ENCODE results near the gene TOMM7. TPM values are rescaled to one million over a fixed set of nuclear protein-coding genes. Genes with fewer than 3 reads are reported as not detected.
"Not testable (repeated sequence)": the region's sequence is repeated elsewhere in the genome, so short reads cannot be mapped to it uniquely, and the experiment has no call there.

The TOMM7 gene
- total RNA-seq, 1 donor from 2014 or later: 82.3 TPM

DNA sequence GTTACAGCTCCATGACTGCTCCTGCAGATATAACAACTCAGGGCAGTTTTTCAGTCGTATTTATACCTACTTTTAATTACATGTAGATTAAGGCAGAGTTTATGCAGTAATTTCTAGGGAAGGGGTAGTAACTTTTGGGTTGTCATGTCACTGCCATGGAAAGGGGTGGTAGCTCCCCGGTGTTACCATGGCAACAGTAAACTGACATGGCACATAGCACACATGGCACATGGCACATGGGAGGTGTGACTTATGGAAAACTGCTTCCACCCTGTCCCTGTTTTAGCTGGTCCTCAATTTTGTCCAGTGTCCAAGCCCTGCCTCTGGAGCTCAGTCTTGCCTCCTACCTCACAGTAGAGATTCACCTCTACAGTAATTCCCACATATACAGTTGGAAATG is 3.9 kb upstream of the TOMM7 start:
- DNase-seq (ENCODE audit: extremely low read depth, low read depth, low spot score): no peak

DNA sequence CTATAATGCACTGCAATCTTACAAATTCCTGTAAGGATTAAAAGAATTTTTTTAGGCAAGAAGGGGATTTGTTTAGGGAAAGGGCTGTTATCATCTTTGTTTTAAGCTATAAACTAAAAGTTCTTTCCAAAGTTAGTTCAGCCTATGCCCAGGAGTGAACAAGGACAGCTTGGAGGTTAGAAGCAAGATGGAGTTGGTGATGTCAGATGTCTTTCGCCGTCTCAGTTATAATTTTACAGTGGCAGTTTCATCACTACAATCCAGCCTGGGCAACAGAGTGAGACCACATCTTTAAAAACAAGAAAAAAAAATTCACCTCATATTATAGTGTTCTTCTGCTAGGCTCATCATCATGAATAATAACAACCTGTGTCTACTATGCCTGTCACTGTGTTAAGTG is 2.1 kb upstream of the TOMM7 start:
- no peak for DNase-seq (ENCODE audit: extremely low read depth, low read depth, low spot score)

GRCh38 chr7:22823142-22823497 is 471 bp upstream of the TOMM7 start:
- no peak for DNase-seq (ENCODE audit: extremely low read depth, low read depth, low spot score)

DNA sequence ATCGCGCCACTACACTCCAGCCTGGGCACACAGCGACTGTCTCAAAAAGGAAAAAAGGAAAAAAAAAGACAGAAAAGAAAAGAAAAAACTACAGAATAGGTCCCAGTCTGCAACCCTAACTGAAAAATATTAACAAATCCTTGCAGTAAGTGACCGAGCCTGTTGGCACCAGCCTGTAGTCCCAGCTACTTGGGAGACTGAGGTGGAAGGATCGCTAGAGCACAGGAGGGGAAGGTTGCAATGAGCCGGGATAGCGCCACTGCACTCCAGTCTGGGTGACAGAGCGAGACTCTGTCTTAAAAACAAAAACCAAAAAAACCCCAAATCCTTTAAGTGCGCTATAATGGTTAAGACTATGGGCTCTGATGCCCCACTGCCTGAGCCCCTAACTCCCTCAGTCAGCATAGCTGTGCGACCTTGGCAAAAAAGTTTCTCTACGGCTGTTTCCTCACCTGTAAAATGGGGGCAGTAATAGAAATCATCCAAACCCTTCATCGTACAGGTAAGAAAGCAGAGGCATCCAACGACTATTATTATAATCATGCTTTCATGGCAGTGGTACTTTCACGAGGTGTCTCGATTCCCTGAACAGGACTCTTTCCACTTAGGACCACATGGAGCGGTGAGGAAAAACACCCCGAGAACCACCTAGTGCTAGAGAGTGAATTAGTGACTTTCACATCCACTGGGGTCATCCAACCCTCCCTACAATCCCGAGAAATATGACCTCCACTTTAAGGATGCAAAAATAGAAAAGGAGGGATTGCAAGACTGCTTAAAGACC is 755 bp downstream of the TOMM7 start:
- no peak for DNase-seq (ENCODE audit: extremely low read depth, low read depth, low spot score)

GRCh38 chr7:22819476-22819875 is 3.2 kb downstream of the TOMM7 start:
- no peak for DNase-seq (ENCODE audit: extremely low read depth, low read depth, low spot score)

GRCh38 chr7:22814261-22815208 is 8.1 kb downstream of the TOMM7 start:
- DNase-seq (ENCODE audit: extremely low read depth, low read depth, low spot score): no peak

DNA sequence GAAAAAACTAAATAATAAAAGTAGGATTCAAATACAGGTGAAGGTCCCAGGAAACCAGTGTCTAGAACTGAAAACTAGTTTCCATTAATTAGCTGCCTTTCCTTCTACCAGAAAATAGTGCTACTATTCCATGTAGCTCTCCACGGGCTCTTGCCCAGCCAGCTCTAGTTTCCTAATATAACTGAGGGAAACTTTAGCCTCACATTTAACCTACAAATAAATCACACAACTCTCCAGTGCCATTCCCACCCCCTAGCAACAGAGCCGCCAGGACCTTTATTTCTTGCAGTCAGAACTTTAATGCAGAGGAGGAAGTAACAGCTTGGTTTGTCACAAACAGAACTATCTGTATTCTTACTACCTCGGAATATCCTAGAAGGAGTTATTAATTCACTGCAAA is 10.3 kb downstream of the TOMM7 start:
- no peak for DNase-seq (ENCODE audit: extremely low read depth, low read depth, low spot score)

DNA sequence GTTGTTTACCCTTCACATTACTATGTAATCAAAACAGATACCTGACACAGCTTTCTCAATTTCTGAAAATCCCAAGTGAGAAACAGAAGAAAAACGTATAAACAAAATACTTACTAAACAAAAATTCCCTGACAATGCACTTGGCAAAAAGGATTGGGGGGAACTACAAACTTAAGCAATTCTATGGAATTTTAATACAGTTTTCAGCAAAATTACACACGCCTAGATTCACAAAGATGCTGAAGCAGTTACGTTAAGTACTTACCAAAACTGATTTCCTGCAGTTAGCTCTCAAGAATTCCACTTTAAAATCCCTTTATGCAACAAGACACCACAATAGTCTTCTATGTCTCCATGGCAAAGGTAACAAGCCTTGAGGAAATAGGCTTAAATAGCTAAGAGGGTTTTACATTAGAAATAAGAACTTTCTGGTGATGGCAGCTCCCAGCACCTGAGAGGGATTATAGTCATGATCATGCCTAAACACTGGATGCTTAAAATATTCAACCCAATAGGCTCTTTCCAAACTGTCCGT is 10.8 kb downstream of the TOMM7 start:
- DNase-seq (ENCODE audit: extremely low read depth, low read depth, low spot score): no peak

GRCh38 chr7:22810843-22811242 is 11.8 kb downstream of the TOMM7 start:
- no peak for DNase-seq (ENCODE audit: extremely low read depth, low read depth, low spot score)

DNA sequence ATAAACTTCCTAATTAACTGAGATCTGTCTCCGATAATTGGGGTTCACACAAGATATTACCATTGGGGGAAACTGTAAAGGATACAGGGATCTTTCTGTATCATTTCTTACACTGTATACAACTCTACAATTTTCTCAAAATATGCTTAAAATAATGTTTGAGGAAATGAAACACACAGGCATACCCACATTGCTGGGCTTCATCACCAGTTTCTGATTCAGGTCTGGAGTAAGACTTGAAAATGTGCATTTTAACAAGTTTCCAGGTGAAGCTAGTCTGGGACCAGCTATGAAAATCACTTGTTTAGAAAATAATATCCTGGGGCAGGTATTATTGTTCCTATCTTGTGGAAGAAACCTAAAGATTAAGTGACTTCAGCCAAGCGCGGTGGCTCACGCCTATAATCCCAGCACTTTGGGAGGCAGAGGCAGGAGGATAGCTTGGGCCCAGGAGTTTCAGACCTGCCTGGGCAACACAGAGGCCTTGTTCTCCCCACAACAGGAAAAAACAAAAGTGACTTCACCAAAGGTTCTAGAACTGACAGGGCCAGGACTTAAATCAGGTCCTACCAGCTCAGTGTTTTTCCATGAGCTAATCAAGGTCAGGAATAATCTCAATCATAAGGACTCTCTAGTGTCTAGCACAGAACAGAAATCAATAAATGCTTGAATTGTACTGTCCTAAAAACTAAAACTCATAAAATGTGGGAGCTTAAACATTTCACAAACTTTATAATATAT is 12.6 kb downstream of the TOMM7 start:
- DNase-seq (ENCODE audit: extremely low read depth, low read depth, low spot score): no peak

DNA sequence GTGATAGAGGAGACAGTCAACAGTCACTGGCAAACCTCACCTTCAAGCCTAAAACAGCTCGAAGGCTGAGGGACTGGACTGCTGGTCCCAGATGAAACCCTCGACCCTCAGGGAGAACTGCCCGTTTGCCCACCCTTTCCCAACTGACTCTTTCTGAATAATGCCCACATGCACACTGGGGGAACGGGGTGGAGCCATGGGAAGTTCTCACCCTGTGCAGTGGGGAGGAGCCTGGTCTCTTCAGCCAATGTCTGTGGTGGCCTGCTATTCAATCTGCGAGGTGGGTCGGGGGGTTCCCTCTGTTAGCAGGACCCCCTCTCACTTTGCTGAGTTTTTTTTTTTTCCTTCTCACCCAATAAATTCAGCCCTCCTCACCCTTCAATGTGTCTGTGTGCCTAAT is 14.5 kb downstream of the TOMM7 start:
- no peak for DNase-seq (ENCODE audit: extremely low read depth, low read depth, low spot score)

GRCh38 chr7:22806752-22807151 is 15.9 kb downstream of the TOMM7 start:
- no peak for DNase-seq (ENCODE audit: extremely low read depth, low read depth, low spot score)

- DNase-seq (ENCODE audit: extremely low read depth, low read depth, low spot score): no peak
These were observed 17.4 kb downstream of the TOMM7 start for GRCh38 chr7:22805227-22805626.

DNA sequence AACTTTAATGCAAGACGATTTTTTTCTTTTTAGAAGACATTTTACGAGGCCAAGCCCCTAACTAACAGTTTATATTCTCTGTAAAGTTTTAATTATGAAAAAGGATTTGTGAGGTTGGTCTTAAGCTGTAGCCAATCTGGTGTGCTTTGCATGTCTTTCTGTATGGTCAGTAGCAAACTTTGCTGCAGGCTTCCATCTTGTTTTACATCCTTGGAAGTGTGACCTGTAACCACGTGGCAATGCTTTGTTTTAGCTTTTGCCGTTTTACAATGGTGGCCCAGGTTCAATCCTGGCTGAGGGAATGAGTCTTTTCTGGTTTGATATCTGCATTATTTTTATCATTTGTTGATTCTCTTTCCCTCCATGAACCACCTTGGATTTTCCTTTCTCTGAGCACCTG is 19.8 kb downstream of the TOMM7 start:
- not testable (repeated sequence) for DNase-seq (ENCODE audit: extremely low read depth, low read depth, low spot score)

- DNase-seq (ENCODE audit: extremely low read depth, low read depth, low spot score): no peak
These were observed 20.2 kb downstream of the TOMM7 start for GRCh38 chr7:22802426-22802825.

- DNase-seq (ENCODE audit: extremely low read depth, low read depth, low spot score): no peak
These were observed 20.7 kb downstream of the TOMM7 start for GRCh38 chr7:22801912-22802311.

GRCh38 chr7:22799633-22800032 is 23.0 kb downstream of the TOMM7 start:
- DNase-seq (ENCODE audit: extremely low read depth, low read depth, low spot score): no peak

DNA sequence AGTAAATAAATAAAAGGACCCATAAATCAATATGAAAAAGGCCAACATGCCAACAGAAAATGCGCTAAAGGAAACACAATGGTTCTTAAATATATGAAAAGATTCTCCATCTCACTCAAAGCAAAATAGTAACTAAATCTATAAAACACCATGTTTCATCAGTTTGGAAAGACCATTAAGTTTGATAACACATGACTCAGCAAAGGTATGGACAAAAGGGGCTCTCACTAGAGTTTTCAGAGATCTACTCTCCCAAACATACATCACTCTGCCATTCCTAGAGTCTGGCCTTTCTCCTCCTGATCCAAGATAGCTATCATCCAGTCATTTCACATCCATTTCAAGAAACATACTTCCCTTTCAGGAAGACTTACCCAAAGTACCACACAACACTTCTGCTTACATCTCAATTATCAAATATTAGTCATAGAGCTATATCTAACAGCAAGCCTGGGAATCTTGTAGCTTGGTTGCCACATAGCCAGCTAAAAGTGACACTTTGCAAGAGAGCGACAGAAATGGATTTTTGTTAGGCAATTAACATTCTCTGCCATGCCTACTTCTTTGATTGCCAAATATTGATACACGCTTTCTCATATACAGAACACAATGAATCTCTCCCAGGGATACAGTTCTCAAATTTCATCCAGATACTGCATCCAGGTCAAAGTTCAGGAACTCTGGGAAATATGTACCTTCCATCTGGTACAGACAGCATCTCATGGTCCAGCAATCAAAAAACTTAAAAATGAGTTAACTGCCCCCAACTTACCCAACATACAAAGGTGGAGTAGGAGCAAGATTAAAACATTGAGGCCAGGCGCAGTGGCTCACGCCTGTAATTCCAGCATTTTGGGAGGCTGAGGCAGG is 28.8 kb downstream of the TOMM7 start:
- DNase-seq (ENCODE audit: extremely low read depth, low read depth, low spot score): no peak

- no peak for DNase-seq (ENCODE audit: extremely low read depth, low read depth, low spot score)
These were observed 31.2 kb downstream of the TOMM7 start for GRCh38 chr7:22791204-22792158.

Measured in glomerular endothelial cell (primary cell).